ENCODE results near the gene ASPSCR1.

The ASPSCR1 gene

DNA sequence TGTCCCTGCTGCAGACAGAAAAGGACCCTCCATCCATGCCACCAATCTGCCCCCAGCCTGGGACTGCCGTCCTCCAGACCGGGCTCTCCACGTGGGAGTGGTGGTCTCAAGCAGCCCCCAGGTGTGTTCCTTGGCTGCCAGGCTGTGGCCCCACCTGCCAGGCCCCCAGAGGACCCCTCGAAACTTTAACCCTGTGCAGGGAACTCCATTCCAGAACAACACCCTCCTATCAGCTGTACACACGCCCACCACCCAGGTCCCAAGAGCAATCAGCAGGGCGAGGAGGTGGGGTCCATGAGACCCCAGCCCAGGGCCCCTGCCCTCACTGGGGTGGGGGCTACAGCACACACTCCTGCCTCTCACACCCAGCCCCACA is 41.7 kb upstream of the ASPSCR1 start:
- no peak for DNase-seq (ENCODE audit: extremely low read depth, low read depth)
- TF ChIP-seq, protein P1, sequence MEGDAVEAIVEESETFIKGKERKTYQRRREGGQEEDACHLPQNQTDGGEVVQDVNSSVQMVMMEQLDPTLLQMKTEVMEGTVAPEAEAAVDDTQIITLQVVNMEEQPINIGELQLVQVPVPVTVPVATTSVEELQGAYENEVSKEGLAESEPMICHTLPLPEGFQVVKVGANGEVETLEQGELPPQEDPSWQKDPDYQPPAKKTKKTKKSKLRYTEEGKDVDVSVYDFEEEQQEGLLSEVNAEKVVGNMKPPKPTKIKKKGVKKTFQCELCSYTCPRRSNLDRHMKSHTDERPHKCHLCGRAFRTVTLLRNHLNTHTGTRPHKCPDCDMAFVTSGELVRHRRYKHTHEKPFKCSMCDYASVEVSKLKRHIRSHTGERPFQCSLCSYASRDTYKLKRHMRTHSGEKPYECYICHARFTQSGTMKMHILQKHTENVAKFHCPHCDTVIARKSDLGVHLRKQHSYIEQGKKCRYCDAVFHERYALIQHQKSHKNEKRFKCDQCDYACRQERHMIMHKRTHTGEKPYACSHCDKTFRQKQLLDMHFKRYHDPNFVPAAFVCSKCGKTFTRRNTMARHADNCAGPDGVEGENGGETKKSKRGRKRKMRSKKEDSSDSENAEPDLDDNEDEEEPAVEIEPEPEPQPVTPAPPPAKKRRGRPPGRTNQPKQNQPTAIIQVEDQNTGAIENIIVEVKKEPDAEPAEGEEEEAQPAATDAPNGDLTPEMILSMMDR (IDR thresholded peaks at IDR 0.05; ENCODE audit: low read depth, low read length, missing control alignments), result no peak
- H3K4me3 ChIP-seq (replicated peaks; ENCODE audit: low read depth, low read length), result peak overlapping the region; percentile 93

DNA sequence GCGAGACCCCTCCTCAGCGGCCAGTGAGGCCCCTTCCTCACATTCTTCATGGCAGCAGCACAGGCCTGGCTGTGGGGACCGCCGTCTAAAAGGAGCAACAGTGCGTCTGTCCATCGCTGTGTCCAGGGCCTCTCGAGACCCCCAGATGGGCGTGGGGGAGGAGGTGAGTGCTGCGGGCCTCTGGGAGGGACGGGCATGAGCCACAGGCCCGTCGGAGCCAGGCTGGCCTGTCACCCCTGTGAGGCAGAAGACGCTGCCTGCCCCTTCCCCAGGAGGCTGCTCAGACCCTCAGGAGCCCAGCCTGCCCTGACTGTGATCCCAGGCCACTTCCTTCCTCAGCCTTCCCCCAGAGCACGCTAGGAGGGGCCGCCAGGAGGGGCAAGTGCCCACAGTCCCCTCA is 38.2 kb upstream of the ASPSCR1 start:
- TF ChIP-seq, protein P1 (IDR thresholded peaks at IDR 0.05; ENCODE audit: low read depth, low read length, missing control alignments), result no peak
- DNase-seq (ENCODE audit: extremely low read depth, low read depth), result no peak
- no peak overlapping the region for H3K4me3 ChIP-seq (replicated peaks; ENCODE audit: low read depth, low read length)

DNA sequence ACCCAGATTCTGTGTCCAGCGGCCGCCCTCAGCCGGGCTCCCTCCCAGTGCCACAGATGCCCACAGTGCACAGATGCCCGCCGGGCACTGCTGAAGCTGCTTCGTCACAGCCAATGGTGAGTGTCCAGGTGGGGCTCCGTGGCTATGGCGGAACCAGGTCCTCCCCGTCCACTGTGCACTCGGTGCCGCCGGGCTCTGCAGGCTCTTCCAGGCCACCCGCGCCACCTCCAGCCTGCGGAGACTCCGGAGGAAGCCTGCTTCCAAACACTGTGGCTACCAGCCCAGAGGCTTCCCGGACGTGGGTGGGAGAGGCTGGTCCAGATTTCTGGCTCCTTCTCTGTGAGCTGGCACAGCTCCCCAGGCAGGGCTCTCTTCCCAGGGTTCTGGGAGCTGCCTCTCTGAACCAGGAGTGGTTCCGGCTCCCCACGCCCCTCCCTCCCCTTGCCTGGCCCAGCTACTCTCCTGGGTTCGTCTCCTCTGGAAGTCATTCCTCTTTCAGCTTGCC is 37.5 kb upstream of the ASPSCR1 start:
- DNase-seq (ENCODE audit: extremely low read depth, low read depth), result no peak
- TF ChIP-seq, protein P1 (IDR thresholded peaks at IDR 0.05; ENCODE audit: low read depth, low read length, missing control alignments), result no peak
- H3K4me3 ChIP-seq (replicated peaks; ENCODE audit: low read depth, low read length), result no peak overlapping the region

- H3K4me3 ChIP-seq (replicated peaks; ENCODE audit: low read depth, low read length), result no peak overlapping the region
- TF ChIP-seq, protein P1 (IDR thresholded peaks at IDR 0.05; ENCODE audit: low read depth, low read length, missing control alignments), result no peak
- DNase-seq (ENCODE audit: extremely low read depth, low read depth), result no peak
These were observed 36.6 kb upstream of the ASPSCR1 start for GRCh38 chr17:81940538-81941483.

DNA sequence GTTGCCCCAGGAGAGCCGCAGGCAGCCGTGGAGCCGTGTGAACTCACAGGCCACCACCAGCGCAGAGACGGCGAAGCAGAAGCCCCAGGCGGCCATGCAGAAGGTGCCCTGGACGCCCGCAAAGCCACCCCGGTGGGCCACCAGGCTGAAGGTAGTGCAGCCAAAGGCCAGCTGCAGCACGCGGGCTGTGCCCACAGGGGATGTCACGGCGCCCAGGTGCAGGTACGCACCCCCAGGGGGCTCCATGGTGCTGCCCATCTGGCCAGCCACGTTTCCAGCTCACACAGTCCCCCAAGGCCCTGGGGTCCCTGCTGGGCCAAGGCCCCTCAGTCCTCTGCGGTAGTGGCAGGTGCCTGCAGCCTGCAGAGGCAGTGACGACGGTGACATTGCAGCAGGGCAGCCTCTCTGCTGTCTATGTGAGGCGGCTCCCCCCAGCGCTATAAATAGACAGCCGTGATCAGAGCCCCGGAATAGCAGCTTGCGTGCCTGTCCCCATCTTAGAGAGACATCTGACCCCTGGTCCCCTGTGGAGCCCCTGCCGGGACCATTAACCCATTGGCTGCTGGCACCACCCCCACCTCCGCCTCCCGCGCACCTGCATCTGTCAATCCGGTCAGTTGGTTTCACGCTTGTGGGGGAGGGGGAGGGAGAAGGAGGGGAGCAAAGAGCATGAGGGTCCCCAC is 35.8 kb upstream of the ASPSCR1 start:
- no peak overlapping the region for H3K4me3 ChIP-seq (replicated peaks; ENCODE audit: low read depth, low read length)
- no peak for DNase-seq (ENCODE audit: extremely low read depth, low read depth)
- TF ChIP-seq, protein P1 (IDR thresholded peaks at IDR 0.05; ENCODE audit: low read depth, low read length, missing control alignments), result no peak

- no peak for DNase-seq (ENCODE audit: extremely low read depth, low read depth)
- TF ChIP-seq, protein P1 (IDR thresholded peaks at IDR 0.05; ENCODE audit: low read depth, low read length, missing control alignments), result no peak
- H3K4me3 ChIP-seq (replicated peaks; ENCODE audit: low read depth, low read length), result no peak overlapping the region
These were observed 35.3 kb upstream of the ASPSCR1 start for GRCh38 chr17:81942167-81942553.
